Choroid plexus epithelial cell (primary cell): ENCODE data around the gene GJA10.

Experiments
- DNase-seq: peaks from one replicate; pipeline ENCODE4 v3.0.0-alpha.2; 2010; ENCODE audit warnings: low read depth
- H3K4me3 ChIP-seq: 2 replicates; pipeline ENCODE4 v1.5.1; 2011; ENCODE audit warnings: low read depth, mild to moderate bottlenecking, control low read depth, low read length, moderate library complexity
- CTCF ChIP-seq: conservative IDR thresholded peaks from 2 replicates; pipeline ENCODE4 v1.5.1; 2011; ENCODE audit warnings: low read depth, mild to moderate bottlenecking, control low read depth, inconsistent platforms, low read length, moderate library complexity

GJA10 gene

DNA sequence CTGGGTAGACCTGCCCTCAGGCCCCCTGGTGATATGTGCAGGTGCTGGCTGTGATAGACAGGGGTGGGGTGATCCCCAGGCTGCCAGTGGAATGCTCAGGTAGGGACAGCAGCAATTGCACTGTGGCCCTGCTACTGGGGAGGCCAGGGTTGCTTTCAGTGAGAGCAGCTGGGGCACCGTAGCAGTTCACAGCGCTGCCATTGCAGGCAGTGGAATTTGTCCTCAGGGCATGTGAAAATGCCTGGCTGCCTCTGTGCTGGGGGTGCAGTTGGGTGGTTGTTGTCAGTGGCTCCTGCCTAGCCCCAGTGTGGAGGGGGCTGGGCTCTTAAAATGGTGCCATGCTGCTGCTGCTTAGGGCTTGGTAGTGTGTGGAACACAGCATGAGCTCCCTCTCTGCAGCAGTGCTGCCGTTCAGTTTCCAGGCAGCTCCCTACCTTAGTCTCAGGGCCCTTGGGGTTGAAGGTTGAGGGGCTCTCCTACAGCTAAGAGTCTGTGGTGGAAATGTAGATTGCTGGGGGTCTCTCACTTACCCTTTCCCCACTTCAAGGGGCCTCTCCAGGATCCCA lies 23.6 kb downstream of the GJA10 start:
- no peak for DNase-seq
- H3K4me3 ChIP-seq: no peak overlapping the region
- TF ChIP-seq CTCF: no peak

DNA sequence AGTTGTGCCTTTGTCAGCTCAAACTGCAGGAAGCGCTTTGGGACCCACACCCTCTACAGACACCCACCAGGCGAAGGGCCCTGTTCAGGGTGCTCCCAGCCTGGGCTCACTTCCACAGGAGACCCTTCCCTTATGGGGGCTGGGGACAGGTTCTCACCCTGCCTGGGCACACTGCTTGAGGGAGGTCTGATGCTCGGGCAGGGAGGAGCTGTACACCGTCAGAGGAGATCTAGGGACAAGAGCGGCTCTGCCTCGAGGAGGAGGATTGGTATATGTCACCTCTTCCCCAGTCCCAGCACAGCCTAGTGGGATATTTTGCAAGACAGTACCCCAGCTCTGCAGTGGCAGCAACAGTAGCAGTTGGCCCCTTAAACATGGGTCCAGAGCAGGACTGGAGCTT lies 26.9 kb downstream of the GJA10 start:
- no peak for TF ChIP-seq CTCF
- no peak for DNase-seq
- H3K4me3 ChIP-seq: no peak overlapping the region

DNA sequence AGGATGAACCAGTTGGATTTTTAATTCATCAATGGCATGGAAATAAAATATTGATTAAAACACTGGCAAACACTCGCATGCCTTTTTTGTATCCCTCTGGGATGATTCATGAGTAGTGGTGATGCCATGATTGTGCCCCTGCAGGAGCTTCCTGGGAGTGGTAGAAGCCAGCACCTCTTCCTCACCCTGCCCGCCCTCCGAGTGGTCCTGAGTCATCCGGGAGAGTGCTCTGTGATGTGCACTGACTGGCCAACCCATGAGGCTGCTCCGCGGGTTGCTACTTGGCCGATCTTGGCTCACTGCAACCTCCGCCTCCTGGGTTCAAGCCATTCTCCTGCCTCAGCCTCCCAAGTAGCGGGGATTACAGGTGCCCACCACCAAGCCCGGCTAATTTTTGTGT lies 27.4 kb downstream of the GJA10 start:
- TF ChIP-seq CTCF: no peak
- H3K4me3 ChIP-seq: no peak overlapping the region
- DNase-seq: no peak

- no peak for TF ChIP-seq CTCF
- DNase-seq: no peak
- no peak overlapping the region for H3K4me3 ChIP-seq
These were observed 30.0 kb downstream of the GJA10 start for GRCh38 chr6:89924231-89924630.

- no peak for DNase-seq
- no peak for TF ChIP-seq CTCF
- no peak overlapping the region for H3K4me3 ChIP-seq
These were observed 31.6 kb downstream of the GJA10 start for GRCh38 chr6:89925826-89926225.

GRCh38 chr6:89927264-89927663 lies 33.0 kb downstream of the GJA10 start:
- no peak for DNase-seq
- no peak for TF ChIP-seq CTCF
- no peak overlapping the region for H3K4me3 ChIP-seq

- DNase-seq: peak; percentile 35
- H3K4me3 ChIP-seq: no peak overlapping the region
- TF ChIP-seq CTCF: no peak
These were observed 33.7 kb downstream of the GJA10 start for GRCh38 chr6:89927791-89928550.
